CD4-positive, alpha-beta T cell treated with Interleukin-4 for 4 hours (primary cell): ENCODE results near the gene PROM1.

ENCODE experiments used
- DNase-seq: peaks from one replicate; pipeline ENCODE4 v3.0.0-alpha.2; 2020

The PROM1 gene

GRCh38 chr4:16025268-16025667 is 58.6 kb downstream of the PROM1 start:
- DNase-seq, result no peak

- no peak for DNase-seq
Measured at GRCh38 chr4:16023776-16024408, 59.9 kb downstream of the PROM1 start.

GRCh38 chr4:16021804-16022560 is 61.8 kb downstream of the PROM1 start:
- DNase-seq, result no peak

GRCh38 chr4:16019649-16020048 is 64.2 kb downstream of the PROM1 start:
- no peak for DNase-seq

- DNase-seq, result no peak
Measured at GRCh38 chr4:16018841-16019240, 65.0 kb downstream of the PROM1 start.

- DNase-seq, result no peak
Measured at GRCh38 chr4:16018061-16018676, 65.7 kb downstream of the PROM1 start.

GRCh38 chr4:16016536-16016935 is 67.3 kb downstream of the PROM1 start:
- DNase-seq, result no peak

- DNase-seq, result no peak
Measured at GRCh38 chr4:16011173-16011572, 72.7 kb downstream of the PROM1 start.

- DNase-seq, result no peak
Measured at GRCh38 chr4:16009153-16009552, 74.7 kb downstream of the PROM1 start.

GRCh38 chr4:16007471-16008095 is 76.2 kb downstream of the PROM1 start:
- no peak for DNase-seq

- DNase-seq, result no peak
Measured at GRCh38 chr4:16006771-16007446, 76.9 kb downstream of the PROM1 start.

- no peak for DNase-seq
Measured at GRCh38 chr4:16005676-16006075, 78.1 kb downstream of the PROM1 start.

- DNase-seq, result peak; percentile 56
Measured at GRCh38 chr4:16001484-16001858, 82.4 kb downstream of the PROM1 start.

- no peak for DNase-seq
Measured at GRCh38 chr4:16000708-16001483, 82.9 kb downstream of the PROM1 start.

- DNase-seq, result no peak
Measured at GRCh38 chr4:15996773-15997172, 87.0 kb downstream of the PROM1 start.

- DNase-seq, result no peak
Measured at GRCh38 chr4:15995826-15996225, 88.0 kb downstream of the PROM1 start.

GRCh38 chr4:15992167-15992485 is 91.7 kb downstream of the PROM1 start:
- DNase-seq, result no peak

- DNase-seq, result no peak
Measured at GRCh38 chr4:15990570-15991285, 93.1 kb downstream of the PROM1 start.

- DNase-seq, result no peak
Measured at GRCh38 chr4:15989424-15989823, 94.4 kb downstream of the PROM1 start.

GRCh38 chr4:15988222-15988621 is 95.6 kb downstream of the PROM1 start:
- no peak for DNase-seq

GRCh38 chr4:15986907-15987306 is 96.9 kb downstream of the PROM1 start:
- no peak for DNase-seq

GRCh38 chr4:15983610-15984009 is 100.2 kb downstream of the PROM1 start:
- DNase-seq, result no peak
